NCI-H1694 (cell line): ENCODE measurements around the gene CABLES1.
"Not testable (repeated sequence)": the region's sequence is repeated elsewhere in the genome, so short reads cannot be mapped to it uniquely, and the experiment has no call there.

Experiments
- DNase-seq: peaks from one replicate; lab custom pipeline; 2025; lab: John Stamatoyannopoulos, UW

Gene CABLES1

DNA sequence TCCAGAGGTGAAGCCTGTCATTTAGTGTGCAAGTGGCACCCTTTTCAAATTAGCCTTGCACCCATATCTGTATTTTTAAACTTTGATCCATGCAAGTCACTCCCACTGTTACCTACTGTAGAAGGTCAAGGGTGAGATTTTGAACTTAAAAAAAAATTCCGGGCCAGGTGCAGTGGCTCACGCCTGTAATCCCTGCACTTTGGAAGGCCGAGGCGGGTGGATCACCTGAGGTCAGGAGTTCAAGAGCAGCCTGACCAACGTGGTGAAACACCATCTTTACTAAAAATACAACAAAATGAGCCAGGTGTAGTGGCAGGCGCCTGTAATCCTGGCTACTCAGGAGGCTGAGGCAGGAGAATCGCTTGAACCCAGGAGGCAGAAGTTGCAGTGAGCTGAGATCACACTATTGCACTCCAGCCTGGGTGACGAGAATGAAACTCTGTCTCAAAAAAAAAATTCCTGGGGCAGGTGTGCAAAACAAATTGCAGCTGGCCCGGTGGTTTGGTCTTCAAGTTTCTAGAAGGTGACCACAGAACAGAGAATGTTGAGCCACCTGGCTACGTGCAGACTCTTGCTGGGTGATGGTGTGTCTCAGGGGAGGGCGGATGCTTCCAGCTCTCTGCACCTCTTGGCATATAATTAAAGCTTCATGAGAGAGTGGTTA is 106.7 kb downstream of the CABLES1 start:
- DNase-seq = not testable (repeated sequence)

DNA sequence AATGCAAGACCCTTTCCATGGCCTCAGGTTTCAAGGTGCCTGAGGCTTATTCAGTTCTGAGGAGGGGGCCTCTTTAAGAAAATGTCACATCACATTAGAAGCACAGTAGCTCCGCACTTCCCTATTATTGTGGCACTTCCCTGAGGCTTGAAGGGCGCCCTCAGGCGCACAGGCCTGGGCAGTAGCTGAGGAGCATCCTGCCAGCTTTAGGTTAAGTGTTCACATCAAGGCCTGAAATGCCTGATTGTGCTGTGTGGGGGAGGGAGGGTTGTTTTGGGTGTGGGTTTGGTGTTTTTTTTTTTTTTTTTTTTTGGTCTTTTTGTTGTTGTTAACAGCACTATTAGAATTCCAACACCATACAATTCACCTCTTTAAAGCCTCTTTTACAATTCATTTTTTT is 107.9 kb downstream of the CABLES1 start:
- no peak for DNase-seq

DNA sequence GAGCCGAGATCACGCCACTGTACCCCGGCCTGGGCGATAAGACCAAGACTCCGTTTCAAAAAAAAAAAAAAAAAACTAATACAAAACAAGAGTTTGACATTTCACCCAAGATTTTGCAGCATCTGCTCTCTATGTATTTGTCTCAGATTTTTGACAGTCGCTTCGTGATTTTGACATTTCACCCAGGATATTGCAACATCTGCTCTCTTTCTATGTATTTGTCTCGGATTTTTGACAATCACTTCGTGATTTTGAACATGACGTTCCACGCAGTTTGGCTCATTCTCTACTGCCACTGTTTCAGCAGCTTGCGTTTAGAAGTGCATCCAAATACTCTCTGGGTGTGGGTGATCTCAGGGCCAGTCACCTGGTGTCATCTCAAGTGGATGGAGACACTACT is 108.5 kb downstream of the CABLES1 start:
- DNase-seq = no peak

DNA sequence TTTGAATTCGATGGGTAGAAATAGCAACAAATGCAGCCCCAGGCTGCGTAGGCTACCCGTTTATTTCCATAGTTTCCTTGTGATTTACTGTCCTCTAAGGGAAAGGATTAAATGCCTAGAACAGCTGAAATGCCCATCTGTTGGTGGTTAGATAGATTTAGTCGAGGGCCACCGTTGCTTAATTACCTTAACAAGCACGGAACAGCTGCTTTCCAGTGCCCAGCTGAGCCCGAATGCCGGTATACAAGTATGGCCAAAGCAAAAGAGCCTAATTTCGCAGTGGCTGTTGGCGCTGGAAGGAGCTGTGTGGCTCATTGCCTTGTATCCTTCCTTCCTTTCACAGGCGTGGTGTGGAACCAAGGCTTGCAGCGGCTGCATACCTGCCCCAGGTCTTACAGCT is 109.1 kb downstream of the CABLES1 start:
- DNase-seq = peak; percentile 92

DNA sequence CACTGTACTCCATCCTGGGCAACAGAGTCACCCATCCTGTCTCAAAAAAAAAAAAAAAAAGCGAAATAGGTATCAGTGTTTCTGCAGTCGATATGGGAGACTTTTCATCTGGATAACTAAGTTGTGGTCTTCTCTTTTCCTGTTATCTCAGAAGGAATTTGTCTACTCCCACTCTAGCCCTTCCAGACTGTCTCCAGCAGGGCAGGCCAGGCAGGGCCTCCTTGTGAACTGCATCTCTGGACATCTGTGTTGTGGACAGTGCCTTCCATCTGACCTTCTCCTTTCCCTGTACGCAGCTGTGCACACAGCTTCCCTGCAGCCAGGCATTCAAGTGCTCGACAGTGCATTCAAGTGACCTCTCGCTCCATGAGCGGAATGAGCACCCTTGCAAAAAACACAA is 110.2 kb downstream of the CABLES1 start:
- DNase-seq = no peak

DNA sequence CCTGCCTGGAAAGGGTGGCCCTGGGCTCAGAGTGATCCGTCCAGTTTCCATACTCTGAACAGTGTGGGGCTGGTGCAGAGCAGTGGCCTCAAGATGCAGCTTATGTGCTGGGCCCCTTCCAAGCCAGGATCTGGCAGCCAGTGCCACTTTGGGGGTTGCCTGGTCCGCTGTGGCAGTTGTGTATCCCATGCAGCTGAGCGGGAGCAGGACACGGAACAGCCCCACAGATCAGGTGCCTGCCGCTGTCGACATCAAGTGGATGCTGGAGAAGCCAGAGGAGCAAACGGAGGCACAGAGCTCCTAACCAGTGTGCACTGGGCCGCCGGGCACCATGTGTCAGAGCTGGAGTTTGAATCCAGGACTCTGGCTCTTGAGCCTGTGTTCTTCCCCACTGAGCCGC is 112.0 kb downstream of the CABLES1 start:
- no peak for DNase-seq

DNA sequence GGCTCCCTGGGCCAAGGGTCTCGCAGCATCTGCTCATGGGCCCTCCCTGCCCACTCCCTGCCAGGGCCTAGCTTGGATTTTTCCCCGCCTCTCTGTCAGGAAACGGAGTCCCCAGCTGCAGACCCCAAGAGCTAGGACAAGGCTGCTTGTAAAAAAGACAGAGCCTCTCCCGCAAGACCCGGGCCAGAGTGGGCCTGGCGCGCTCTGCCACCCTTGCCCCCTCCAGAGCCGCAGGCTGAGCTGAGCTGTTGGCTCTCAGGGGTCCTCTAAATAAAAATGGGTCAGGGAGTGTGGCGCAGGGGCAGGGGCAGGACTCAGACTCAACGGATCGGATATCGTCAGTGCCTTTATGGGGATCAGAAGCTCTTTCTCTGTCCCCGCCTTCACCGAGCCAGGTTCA is 112.6 kb downstream of the CABLES1 start:
- DNase-seq = no peak

DNA sequence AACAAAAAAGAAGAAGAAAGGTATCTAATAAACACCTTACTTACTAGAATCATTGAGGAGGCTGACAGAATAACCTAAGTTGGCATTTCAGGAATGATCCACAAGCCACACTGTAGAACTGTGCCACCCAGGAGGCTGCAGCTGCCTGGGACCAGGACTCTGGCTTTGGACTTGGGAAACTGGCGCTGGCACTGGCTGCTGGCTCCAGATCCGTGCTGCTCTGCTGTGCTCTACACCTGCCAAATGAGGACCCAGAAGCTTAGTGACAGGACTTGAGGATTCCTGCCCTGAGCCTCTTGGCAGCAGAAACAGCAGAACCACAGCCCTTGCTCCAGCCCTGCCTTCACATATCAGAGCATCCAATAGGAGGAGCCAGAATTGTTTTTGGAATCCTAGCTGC is 113.5 kb downstream of the CABLES1 start:
- DNase-seq = no peak

DNA sequence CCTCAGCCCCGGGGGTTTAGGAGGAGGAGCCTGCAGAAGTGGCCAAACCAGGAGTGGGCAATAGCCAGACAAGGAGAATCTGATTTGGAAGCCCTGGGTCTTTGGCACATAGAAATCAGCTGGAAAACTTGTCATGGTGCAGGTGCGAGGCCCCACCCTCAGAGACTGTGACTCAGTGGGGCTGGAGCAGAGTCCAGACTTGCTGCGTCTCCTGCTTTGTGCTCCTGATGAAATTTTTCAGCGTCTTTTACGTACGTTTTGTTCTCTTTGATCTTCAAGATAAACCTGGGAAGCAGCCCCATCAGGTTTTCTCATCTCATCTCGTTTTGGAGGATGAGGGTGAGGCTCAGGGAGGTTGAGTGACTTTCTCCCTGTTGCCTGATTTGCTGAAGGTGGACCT is 114.1 kb downstream of the CABLES1 start:
- DNase-seq = no peak

DNA sequence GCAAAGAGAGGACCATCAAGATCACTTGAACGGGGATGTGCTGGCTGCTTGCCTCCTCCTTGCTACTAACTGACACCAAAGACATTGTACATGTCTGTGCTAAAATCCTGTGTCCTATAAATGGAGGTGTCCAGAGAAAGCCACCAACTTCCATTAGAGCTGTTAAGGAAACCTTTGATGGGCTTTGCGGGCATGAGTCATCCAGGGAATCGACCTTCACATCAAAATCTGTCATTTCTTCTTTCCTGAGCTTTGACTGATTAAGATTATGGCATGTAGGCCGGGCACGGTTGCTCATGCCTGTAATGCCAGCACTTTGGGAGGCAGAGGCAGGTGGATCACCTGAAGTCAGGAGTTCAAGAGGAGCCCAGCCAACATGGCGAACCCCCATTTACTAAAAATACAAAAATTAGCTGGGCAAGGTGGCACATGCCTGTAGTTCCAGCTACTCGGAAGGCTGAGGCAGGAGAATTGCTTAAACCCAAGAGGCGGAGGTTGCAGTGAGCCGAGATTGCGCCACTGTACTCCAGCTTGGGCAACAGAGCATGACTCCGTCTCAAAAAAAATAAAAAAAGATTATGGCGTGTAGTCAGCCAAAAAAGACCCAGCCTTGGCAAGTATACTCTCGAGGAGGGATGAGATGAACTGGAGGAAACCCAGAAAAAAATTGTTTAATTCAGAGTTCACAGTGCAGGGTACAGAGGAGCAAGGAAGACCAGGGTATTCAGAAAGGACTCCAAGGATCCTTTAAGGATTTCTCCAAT is 115.8 kb downstream of the CABLES1 start:
- DNase-seq = no peak

DNA sequence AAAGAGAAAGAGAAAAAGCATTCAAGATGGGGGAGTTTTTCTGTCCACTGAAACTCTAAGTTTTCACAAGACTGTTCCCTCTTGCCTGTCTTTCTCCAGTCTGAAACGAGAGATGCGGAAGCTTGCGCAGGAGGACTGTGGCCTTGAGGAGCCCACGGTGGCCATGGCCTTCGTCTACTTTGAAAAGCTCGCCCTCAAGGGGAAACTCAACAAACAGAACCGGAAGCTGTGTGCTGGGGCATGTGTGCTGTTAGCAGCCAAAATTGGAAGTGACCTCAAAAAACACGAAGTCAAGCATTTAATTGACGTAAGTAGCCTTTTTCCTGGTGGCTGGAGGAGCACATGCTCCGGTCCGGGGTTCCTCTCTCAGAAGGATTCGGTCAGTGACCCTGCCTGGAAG is 118.3 kb downstream of the CABLES1 start:
- no peak for DNase-seq

DNA sequence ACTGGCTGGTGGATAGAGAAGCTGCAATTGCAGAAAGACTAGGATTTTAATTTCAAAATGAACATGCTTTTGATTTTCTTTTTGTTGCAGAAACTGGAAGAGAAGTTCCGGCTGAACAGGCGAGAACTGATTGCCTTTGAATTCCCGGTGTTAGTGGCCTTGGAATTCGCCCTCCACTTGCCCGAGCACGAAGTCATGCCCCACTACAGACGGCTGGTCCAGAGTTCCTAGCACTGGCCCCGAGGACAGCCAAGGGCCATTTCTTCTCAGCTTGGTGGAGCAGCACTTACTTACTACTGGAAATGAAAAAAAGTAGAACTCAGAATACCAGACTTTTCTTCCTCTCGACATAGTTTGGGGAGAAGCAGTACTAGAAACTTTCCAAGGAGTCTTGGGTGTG is 121.9 kb downstream of the CABLES1 start:
- DNase-seq = no peak

DNA sequence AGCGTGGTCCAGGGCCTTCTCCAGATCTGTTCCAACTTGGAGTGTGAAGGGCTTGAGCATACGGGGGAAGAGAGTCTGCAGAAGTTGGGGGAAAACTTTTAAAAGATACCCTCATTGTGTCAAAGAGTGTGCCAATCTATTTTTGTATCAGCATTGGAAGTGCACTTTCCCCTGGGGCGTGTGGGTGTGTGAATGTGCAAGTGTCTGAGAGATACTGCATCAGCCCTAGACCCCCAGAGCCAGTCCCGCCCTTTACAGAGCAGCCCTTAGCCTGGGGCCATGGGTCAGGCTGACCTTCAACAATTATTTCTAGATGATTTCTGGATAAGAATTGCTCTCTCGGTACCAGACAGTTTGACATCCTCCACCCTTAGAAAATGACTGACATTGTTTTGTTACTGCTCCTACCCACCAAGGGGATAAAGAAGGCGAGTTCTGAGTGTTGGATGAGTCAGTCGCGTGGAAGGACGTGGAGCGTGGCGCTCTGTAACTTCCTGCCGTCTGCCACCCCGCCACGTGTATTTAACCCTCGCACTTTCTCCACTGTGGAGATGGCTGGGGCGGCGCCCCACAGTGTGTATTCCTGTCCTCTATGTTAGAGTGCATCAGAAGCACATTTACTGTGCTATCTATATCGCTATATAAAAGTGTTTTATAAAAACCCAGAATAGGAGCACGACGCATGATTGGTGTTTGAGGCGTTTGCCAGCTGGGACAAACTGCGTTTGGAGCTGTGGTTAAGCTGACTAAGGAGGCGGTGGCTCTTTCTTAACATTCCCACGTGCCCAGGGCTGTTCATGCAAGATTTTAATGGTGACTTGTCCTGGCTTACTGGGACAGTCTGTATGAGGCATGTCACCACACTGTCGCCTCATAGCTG is 122.6 kb downstream of the CABLES1 start:
- DNase-seq = no peak

DNA sequence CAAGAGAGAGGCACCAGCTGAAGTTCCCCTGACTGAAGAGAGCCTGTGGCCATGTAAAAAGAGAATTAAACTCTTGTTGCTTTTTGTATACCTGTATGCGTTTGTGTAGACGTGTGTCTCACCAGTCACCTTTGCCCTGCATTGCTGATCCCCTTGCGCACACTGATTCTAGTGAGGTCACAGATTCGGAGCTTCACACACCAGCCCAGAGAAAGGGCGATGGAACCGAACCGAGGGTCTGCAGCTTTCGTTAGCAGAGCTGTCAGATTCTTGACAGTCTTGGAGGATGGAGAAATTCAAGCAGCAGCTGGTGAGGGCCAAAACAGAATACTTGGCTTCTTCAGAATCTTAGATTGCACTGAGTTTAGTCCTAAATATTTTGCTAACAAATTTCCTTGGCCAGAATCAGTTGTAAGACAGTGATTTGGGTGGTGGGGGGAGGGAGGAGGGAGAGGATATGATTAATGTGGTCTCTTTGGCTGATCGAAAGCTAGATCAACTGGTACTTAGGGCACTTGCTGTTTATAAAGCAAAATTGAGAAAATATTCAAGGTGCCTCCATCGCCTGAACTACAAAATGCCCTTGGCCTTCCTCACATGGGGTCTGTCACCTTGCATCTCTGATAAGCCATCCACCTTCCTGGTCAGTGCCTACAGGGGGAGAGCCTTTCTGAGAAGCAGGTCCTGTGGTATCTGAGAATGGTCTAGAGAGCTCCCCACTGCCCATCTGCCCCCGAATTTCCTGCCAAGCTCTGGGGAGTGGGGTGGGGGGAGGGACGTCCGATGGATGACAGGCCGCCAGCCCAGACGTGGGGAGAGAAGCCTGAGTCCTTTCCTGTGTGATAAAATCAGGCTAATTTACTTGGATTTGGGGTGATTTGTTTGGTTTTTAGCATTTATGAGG is 123.5 kb downstream of the CABLES1 start:
- no peak for DNase-seq

DNA sequence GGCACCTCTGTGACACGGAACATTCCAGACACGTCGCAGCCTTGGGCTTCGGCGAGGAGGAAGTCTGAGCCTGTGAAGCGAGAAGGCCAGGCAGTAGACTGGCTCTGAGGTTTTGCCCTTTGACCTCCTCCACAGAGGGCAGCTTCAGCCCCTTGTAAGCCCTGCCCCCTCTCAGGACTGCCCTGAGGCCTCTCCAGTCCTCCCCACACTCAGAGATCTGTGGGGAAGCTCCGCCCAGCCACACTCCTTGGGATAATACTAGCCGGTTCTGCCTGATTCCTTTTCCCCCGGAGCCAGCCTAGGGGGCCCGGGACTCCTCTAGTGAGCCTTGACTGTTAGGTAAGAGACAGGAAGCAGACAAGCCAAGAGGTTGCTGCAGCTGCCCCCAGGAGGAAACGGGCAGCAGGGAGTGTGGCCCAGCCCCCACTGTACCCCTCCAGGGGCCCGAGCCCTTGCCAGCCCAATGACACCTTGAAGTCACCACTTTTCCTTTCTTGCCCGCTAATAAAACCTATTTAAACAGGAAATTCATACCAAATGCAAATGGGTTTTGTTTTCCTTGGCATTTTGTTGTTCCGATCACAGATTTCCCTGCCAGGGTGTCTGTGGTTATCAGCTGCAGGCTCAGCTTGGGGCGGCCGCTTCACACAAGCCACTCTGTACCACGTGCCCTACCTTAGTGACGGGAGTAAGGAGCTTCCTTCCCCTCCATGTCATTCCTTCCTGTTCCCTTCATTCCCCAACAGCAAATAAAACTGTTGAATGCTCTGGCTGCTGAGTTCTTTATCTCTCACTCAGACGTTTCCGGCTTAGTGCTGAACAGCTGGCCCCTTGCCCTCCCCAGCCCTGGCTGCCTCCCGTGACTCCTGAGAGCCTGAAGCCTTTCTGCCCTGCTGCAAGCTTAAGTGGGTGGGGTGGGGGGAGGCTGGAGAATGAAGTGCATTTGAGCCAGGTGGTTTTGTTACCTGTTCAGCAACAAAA is 124.7 kb downstream of the CABLES1 start:
- DNase-seq = no peak

DNA sequence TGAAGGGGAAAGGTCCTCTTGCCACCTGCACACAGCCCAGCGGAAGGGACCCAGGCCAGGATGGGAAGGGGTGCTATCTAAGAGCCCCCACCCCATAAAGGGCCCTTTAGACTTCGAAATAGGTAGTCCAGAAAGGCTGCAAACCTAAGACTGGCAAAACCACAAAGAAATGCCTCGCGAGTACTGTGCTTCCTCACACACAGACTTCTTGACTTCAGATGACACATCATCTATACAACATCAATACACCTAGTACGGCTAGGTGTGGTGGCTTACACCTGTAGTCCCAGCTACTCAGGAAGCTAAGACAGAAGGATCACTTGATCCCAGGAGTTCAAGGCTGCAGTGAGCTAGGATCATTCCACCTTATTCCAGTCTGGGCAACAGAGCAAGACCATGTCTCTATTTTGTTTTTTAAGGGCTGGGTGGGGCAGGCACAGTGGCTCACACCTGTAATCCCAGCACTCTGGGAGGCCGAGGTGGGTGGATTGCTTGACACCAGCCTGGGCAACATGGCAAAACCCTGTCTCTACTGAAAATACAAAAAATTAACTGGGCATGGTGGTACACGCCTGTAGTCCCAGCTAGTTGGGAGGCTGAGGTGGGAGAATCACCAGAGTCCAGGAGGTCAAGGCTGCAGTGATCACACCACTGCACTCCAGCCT is 125.8 kb downstream of the CABLES1 start:
- DNase-seq = no peak

DNA sequence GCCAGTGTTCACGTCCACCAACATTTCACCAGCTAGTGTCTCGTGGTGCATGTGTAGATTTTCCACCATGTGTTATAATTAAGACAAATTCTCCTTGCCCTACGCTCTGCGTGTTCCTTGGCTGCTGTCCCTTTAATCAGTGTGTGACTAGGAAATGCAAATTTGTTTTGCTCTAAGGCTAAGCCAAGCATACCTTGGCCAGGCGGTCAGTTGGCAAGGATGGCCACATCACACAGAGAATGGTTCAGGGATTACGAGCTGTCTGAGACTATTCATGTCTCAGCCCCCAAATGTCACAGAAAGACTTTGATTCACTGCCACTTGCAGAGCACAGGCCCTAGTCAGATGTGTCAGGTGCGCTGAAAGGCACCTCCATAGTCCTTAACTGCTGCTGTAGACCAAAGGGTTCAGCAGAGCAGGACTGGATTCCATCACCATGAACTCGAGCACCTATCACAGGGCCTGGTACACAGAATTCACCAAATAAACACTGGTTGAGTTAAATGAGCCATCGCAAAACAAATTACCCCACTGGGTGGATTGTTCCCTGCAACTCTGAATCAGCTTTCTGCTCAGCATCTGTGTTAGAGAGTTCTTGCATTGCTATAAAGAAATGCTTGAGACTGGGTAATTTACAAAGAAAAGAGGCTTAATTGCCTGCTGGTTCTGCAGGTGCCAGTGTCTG is 128.4 kb downstream of the CABLES1 start:
- no peak for DNase-seq

DNA sequence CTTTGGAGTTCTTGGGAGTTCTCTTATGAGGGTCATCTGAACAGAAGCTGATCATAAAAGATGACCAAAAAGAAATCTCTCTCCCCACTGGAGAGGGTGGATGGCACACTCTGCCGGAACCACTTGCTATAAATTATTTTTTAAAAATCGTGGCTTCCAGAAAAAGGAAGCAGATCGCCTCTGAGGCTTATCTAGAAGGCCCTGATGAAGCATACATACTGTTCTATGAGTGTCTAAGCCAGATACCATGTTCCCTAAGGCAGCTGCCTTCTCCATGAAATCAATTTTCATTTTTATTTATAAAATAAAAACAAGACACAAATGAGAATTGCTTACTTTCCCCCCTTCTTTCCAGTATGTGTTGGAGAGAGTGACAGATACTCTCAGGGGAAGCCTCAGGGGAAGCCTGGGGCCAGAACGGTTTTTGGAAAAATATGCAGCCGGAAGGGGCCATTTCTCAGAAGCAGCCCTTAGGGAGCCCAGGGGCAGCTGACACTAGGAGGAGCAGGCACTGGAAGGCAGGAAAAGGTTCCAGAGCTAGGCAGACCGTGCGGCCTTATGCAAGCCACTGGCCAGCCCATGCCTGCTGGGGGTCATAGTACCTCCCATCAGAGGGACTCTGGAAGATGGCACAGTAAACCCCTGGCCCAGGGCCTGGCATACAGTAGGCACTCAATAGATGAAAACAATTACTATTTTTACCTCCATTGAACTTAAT is 130.6 kb downstream of the CABLES1 start:
- no peak for DNase-seq
